H1 (cell line): Measurements from ENCODE around the gene GALP. TPM values are rescaled to one million over a fixed set of nuclear protein-coding genes. Genes with fewer than 3 reads are reported as not detected.
"Not testable (repeated sequence)": the region's sequence is repeated elsewhere in the genome, so short reads cannot be mapped to it uniquely, and the experiment has no call there.

Source experiments
- CTCF ChIA-PET: fragments of 300-600 bp; sonication (Branson Sonifier 250); formaldehyde crosslinking; loops from one replicate; lab custom pipeline; 2021; ENCODE audit not compliant: partially characterized antibody; lab: Charles Lee
- POLR2A ChIA-PET: fragments of 300-600 bp; sonication (Branson Sonifier 250); formaldehyde crosslinking; loops from one replicate; lab custom pipeline; 2021; ENCODE audit warnings: inconsistent platforms; ENCODE audit not compliant: partially characterized antibody; lab: Charles Lee
- DNase-seq, 2 experiments: peaks; one replicate each; pipeline versions ENCODE4 v3.0.0 to v3.0.0-alpha.2; 2010 to 2022; ENCODE audit warnings: low spot score in 2 of 2, low read depth in 1 of 2, mixed read lengths in 1 of 2
- FAIRE-seq: peaks from 2 replicates; lab custom pipeline; 2011; peaks lifted over from hg19 to GRCh38; lab: Jason Lieb, UNC
- H2AFZ ChIP-seq: 2 replicates; pipeline ENCODE4 v1.8.1; 2012; ENCODE audit warnings: low read length, inconsistent platforms
- H2AK5ac ChIP-seq: 2 replicates; pipeline ENCODE4 v1.6.1; 2013; ENCODE audit warnings: low read depth, low read length
- H2BK120ac ChIP-seq: replicated peaks from 2 replicates; pipeline ENCODE3; 2013; ENCODE audit warnings: low read depth, low read length, inconsistent platforms
- H2BK12ac ChIP-seq: 2 replicates; pipeline ENCODE4 v1.6.1; 2013; ENCODE audit warnings: low read depth, low read length
- H2BK15ac ChIP-seq: 2 replicates; pipeline ENCODE4 v1.6.1; 2013; ENCODE audit warnings: low read length
- H2BK20ac ChIP-seq: 2 replicates; pipeline ENCODE4 v1.6.1; 2013; ENCODE audit warnings: low read length
- H2BK5ac ChIP-seq: 2 replicates; pipeline ENCODE4 v1.6.1; 2013; ENCODE audit warnings: low read depth, low read length
- H3K14ac ChIP-seq: 2 replicates; pipeline ENCODE4 v1.6.1; 2013; ENCODE audit warnings: inconsistent platforms; ENCODE audit not compliant: insufficient read length
- H3K18ac ChIP-seq: 2 replicates; pipeline ENCODE4 v1.6.1; 2013; ENCODE audit warnings: low read length; ENCODE audit errors: extremely low read depth
- H3K23ac ChIP-seq: 2 replicates; pipeline ENCODE4 v1.6.1; 2013; ENCODE audit warnings: inconsistent platforms; ENCODE audit not compliant: insufficient read length
- H3K23me2 ChIP-seq: 2 replicates; pipeline ENCODE4 v1.6.1; 2013; ENCODE audit warnings: low read depth, low read length
- H3K27ac ChIP-seq: 2 replicates; pipeline ENCODE4 v1.6.1; 2011; ENCODE audit warnings: low read depth, low read length, inconsistent platforms
- H3K27me3 ChIP-seq, 4 experiments: replicated peaks in 1 of 4; 1 replicate in 1 of 4; 2 replicates in 3 of 4; pipeline versions ENCODE4 v1.6.1 to v1.8.1; 2011 to 2013; ENCODE audit warnings: low read length in 3 of 4, mild to moderate bottlenecking in 3 of 4, inconsistent platforms in 2 of 4, mixed read lengths in 2 of 4, moderate library complexity in 1 of 4; ENCODE audit not compliant: control insufficient read depth in 3 of 4, insufficient read depth in 3 of 4; ENCODE audit errors: extremely low read depth in 1 of 4
- H3K36me3 ChIP-seq, 4 experiments: 2 replicates each; pipeline versions ENCODE4 v1.6.1 to v1.8.1; 2011 to 2013; ENCODE audit warnings: mild to moderate bottlenecking in 4 of 4, low read length in 3 of 4, moderate library complexity in 2 of 4, control low read depth in 1 of 4, inconsistent platforms in 1 of 4; ENCODE audit not compliant: insufficient read depth in 4 of 4, control insufficient read depth in 2 of 4
- H3K4ac ChIP-seq: replicated peaks from 2 replicates; pipeline ENCODE3; 2013; ENCODE audit warnings: low read length, low read depth, mixed read lengths, inconsistent platforms; ENCODE audit not compliant: insufficient read length
- H3K4me1 ChIP-seq, 4 experiments: replicated peaks in 1 of 4; 1 replicate in 1 of 4; 2 replicates in 3 of 4; pipeline versions ENCODE4 v1.6.1 to v1.8.1; 2011 to 2013; ENCODE audit warnings: low read length in 3 of 4, inconsistent platforms in 2 of 4, mixed read lengths in 1 of 4; ENCODE audit not compliant: insufficient read depth in 4 of 4, control insufficient read depth in 3 of 4
- H3K4me2 ChIP-seq, 2 experiments: 2 replicates each; pipeline versions ENCODE4 v1.6.1 to v1.8.1; 2011 to 2013; ENCODE audit warnings: low read depth in 2 of 2, low read length in 2 of 2, control low read depth in 1 of 2, inconsistent platforms in 1 of 2, mild to moderate bottlenecking in 1 of 2; ENCODE audit not compliant: insufficient read depth in 1 of 2
- H3K4me3 ChIP-seq, 4 experiments: fragments of 200-600, 300-600 bp in 1 of 4; sonication (generic), shearing (Covaris generic), sonication (Bioruptor Twin) in 1 of 4; 2 replicates each; pipeline versions ENCODE4 v1.5.1 to v1.8.1; 2011 to 2016; ENCODE audit warnings: low read length in 4 of 4, low read depth in 3 of 4, control low read depth in 2 of 4, inconsistent platforms in 2 of 4, mild to moderate bottlenecking in 2 of 4, mixed read lengths in 1 of 4, moderate library complexity in 1 of 4; ENCODE audit not compliant: insufficient read depth in 2 of 4; ENCODE audit errors: extremely low read depth in 1 of 4
- H3K56ac ChIP-seq: replicated peaks from 2 replicates; pipeline ENCODE3; 2013; ENCODE audit warnings: low read depth, mild to moderate bottlenecking, mixed read lengths, low read length, inconsistent platforms; ENCODE audit not compliant: insufficient read length
- H3K79me1 ChIP-seq: 2 replicates; pipeline ENCODE4 v1.6.1; 2013; ENCODE audit warnings: low read depth, low read length, control low read depth
- H3K79me2 ChIP-seq, 2 experiments: 2 replicates each; pipeline versions ENCODE4 v1.6.1 to v1.8.1; 2012 to 2013; ENCODE audit warnings: low read length in 2 of 2, mild to moderate bottlenecking in 2 of 2, inconsistent platforms in 1 of 2; ENCODE audit not compliant: insufficient read depth in 2 of 2, control insufficient read depth in 1 of 2
- H3K9ac ChIP-seq, 4 experiments: replicated peaks in 1 of 4; 1 replicate in 1 of 4; 2 replicates in 3 of 4; pipeline versions ENCODE4 v1.6.1 to v1.8.1; 2011 to 2013; ENCODE audit warnings: low read depth in 3 of 4, low read length in 3 of 4, control low read depth in 2 of 4, mild to moderate bottlenecking in 2 of 4, moderate library complexity in 2 of 4, inconsistent platforms in 1 of 4; ENCODE audit errors: extremely low read depth in 1 of 4
- H3K9me3 ChIP-seq, 2 experiments: 2 replicates each; pipeline versions ENCODE4 v1.6.1 to v1.8.1; 2012 to 2013; ENCODE audit warnings: mild to moderate bottlenecking in 2 of 2, moderate library complexity in 2 of 2, control low read depth in 1 of 2, inconsistent platforms in 1 of 2, low read depth in 1 of 2, low read length in 1 of 2, mixed read lengths in 1 of 2; ENCODE audit not compliant: insufficient read depth in 2 of 2
- H4K20me1 ChIP-seq, 2 experiments: replicated peaks in 1 of 2; 2 replicates each; pipeline versions ENCODE3 to v1.8.1; 2011 to 2013; ENCODE audit warnings: inconsistent platforms in 2 of 2, low read length in 2 of 2, mild to moderate bottlenecking in 1 of 2; ENCODE audit not compliant: insufficient read depth in 2 of 2, control insufficient read depth in 1 of 2
- H4K5ac ChIP-seq: 2 replicates; pipeline ENCODE4 v1.6.1; 2013; ENCODE audit warnings: low read length, low read depth, mixed read lengths, inconsistent platforms; ENCODE audit not compliant: insufficient read length
- H4K8ac ChIP-seq: 2 replicates; pipeline ENCODE4 v1.8.0; 2013; ENCODE audit warnings: mild to moderate bottlenecking, moderate library complexity, low read length, inconsistent platforms; ENCODE audit not compliant: insufficient read depth; ENCODE audit errors: extremely low read depth
- H4K91ac ChIP-seq: replicated peaks from 2 replicates; pipeline ENCODE3; 2013; ENCODE audit warnings: low read length, mixed read lengths, inconsistent platforms; ENCODE audit not compliant: insufficient read length
- BACH1 ChIP-seq: IDR thresholded peaks from 2 replicates; pipeline ENCODE4 v1.6.1; 2012; ENCODE audit warnings: low read length, improper control_type of control experiment
- CTBP2 ChIP-seq: IDR thresholded peaks from 2 replicates; pipeline ENCODE4 v1.7.0; 2011; ENCODE audit warnings: borderline replicate concordance, mild to moderate bottlenecking, moderate library complexity, mixed read lengths, low read length; ENCODE audit not compliant: insufficient read depth, insufficient read length
- GTF2F1 ChIP-seq: IDR thresholded peaks from 2 replicates; pipeline ENCODE4 v1.6.1; 2012; ENCODE audit warnings: low read depth, low read length, improper control_type of control experiment, borderline replicate concordance
- HDAC2 ChIP-seq, 2 experiments: fragments of 300-600 bp in 1 of 2; sonication (generic) in 1 of 2; IDR thresholded peaks; 2 replicates each; pipeline ENCODE4 v1.6.1; 2011 to 2012; ENCODE audit warnings: low read depth in 2 of 2, low read length in 2 of 2, mild to moderate bottlenecking in 2 of 2, moderate library complexity in 2 of 2, borderline replicate concordance in 1 of 2, inconsistent platforms in 1 of 2
- NANOG ChIP-seq: IDR thresholded peaks from 2 replicates; pipeline ENCODE4 v1.6.1; 2011; ENCODE audit warnings: low read length, low read depth, mild to moderate bottlenecking, inconsistent platforms; ENCODE audit not compliant: insufficient read depth, poor library complexity, severe bottlenecking
- SP4 ChIP-seq: IDR thresholded peaks from 2 replicates; pipeline ENCODE4 v1.6.1; 2012; ENCODE audit warnings: low read length, inconsistent platforms
- WGBS, 2 experiments: shearing (Covaris generic) in 1 of 2; methylation state at CpG; one replicate each; pipeline versions ENCODE4 v1.1.6 to v1.1.7; 2013 to 2015; ENCODE audit warnings: low lambda C conversion rate in 2 of 2, mixed read lengths in 2 of 2, inconsistent platforms in 1 of 2, low coverage in 1 of 2, missing lambda C conversion rate in 1 of 2; ENCODE audit not compliant: insufficient replicate concordance in 2 of 2, insufficient coverage in 1 of 2, insufficient read length in 1 of 2; ENCODE audit errors: extremely low coverage in 1 of 2, missing lambda C conversion rate in 1 of 2; 5-methylcytosine and 5-hydroxymethylcytosine counted together
- polyA plus RNA-seq, 7 experiments: library from polyadenylated mRNA; depleted of rRNA in 3 of 7; stranded (reverse) in 5 of 7; unstranded in 2 of 7; fragments of >200 nt in 5 of 7; fragments of 200-250 nt in 2 of 7; gene quantifications; 1 replicate in 5 of 7; 2 replicates in 1 of 7; 4 replicates in 1 of 7; pipeline versions ENCODE4 v1.2.1 to v1.2.3, GENCODE V29; 2011 to 2013; ENCODE audit warnings: missing spikeins in 2 of 7, mixed read lengths in 2 of 7
- total RNA-seq: library from RNA; stranded (reverse); fragmentation: NEBNext Ultra II Directional; extraction: Animal tissue kit (Norgen Biotek cat#: 25700); gene quantifications from 2 replicates; pipeline ENCODE4 v1.2.1, GENCODE V29; 2021

GALP gene
- total and polyA plus RNA-seq, 2 of the 8 experiments (the other 6 are each of a cell fraction or from before 2014, with no cell fraction given): 0.14 TPM; not detected in 1

DNA sequence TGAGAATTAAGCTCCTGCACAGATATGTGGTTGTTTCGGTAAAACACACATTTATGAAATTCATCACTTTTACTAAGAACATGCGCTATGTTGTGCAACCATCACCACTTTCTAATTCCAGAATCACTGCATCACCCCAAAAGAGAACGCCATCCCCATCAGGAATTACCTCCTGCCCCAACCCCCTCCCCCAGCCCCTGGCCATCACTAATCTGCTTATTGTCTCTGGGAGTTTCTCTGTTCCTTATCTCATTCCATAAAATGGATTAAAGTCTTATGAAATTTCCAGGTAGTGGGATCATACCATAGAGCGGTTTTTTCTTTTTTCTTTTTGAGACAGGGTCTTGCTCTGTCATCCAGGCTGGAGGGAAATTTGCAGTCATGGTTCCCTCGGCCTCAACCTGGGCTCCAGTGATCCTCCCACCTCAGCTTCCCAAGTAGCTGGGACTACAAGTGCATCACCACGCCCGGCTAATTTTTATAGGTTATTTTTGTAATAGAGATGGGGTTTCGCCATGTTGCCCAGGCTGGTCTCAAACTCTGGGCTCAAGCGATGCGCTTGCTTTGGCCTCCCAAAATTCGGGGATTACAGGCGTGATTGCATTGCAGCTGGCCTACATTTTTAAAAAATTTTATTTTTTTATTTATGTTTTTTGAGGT lies 18.3 kb downstream of the GALP start (continued):
- TF ChIP-seq HDAC2 (IDR thresholded peaks at IDR 0.05; ENCODE audit: borderline replicate concordance in 1 of 2, low read depth in 2 of 2, low read length in 2 of 2) (no peak), BACH1 (no peak), SP4 (no peak), NANOG (no peak), CTBP2 (no peak), GTF2F1 (no peak)

DNA sequence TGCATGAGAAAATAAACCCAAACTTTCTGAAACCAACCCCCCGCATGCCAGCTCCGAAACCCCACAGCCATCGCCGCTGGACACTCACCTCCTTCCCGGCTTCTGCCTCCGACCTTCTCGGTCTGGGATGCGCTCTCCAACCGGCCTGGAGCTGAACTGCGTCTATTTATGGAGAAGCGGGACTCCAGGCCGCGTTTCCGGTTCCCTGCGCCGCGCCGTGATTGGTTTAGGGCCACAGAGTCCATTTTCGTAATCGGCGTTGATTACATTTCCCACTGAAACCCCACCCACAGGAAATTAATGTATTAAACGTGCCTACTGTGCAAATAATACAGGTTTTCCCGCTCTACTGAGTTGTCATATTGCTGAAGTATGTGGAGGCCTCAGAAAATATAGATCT lies 21.8 kb downstream of the GALP start, which contains the start of gene ZSCAN5B:
Gene ZSCAN5B, minus strand, starts transcription at position 138 of the 400 bp plus-strand sequence. CDS start 4,731 bp downstream, outside the sequence.
- POLR2A ChIA-PET, H3K4me3 ChIP-seq, H3K79me2 ChIP-seq, H3K4ac ChIP-seq, DNase-seq, H2BK120ac ChIP-seq, H3K9me3 ChIP-seq, H2BK12ac ChIP-seq, H3K4me1 ChIP-seq, H2BK20ac ChIP-seq, H3K14ac ChIP-seq, H3K18ac ChIP-seq, H3K56ac ChIP-seq, H3K36me3 ChIP-seq, H4K5ac ChIP-seq, H4K91ac ChIP-seq, H2BK15ac ChIP-seq, CTCF ChIA-PET, H3K9ac ChIP-seq, H2BK5ac ChIP-seq, H3K23ac ChIP-seq, H4K20me1 ChIP-seq, H3K27me3 ChIP-seq, H2AFZ ChIP-seq, H3K4me2 ChIP-seq, H2AK5ac ChIP-seq, H3K23me2 ChIP-seq, H3K79me1 ChIP-seq, FAIRE-seq, H3K27ac ChIP-seq: not testable (repeated sequence)
- WGBS, 2 experiments: 85% methylated on average over 23 of the region's 23 CpGs; no CpG with 5 or more reads in 1 of the 2 experiments
- H4K8ac ChIP-seq: 0 out of 2 replicates have a peak within 1 kb of the TSS, but pooled peaks have one; percentile 22
